Measurements from ENCODE around the gene MMP27. TPM values are rescaled to one million over a fixed set of nuclear protein-coding genes. Genes with fewer than 3 reads are reported as not detected.
"Not testable (repeated sequence)": the region's sequence is repeated elsewhere in the genome, so short reads cannot be mapped to it uniquely, and the experiment has no call there.

The MMP27 gene
- not detected for total RNA-seq

GRCh38 chr11:102705626-102706025 lies at the start of gene MMP27:
TSS of gene MMP27 (minus strand) at chr11:102705769. CDS start at chr11:102705714, 55 bp downstream.
- ChIA-PET POLR2A (no interaction called here), CTCF (no interaction called here)

GRCh38 chr11:102753267-102753666 lies 47.7 kb upstream of the MMP27 start:
- POLR2A ChIA-PET = no interaction called here
- CTCF ChIA-PET = no interaction called here

GRCh38 chr11:102751673-102752072 lies 46.1 kb upstream of the MMP27 start:
- CTCF ChIA-PET = no interaction called here
- POLR2A ChIA-PET = no interaction called here

- ChIA-PET POLR2A (no interaction called here), CTCF (no interaction called here)
These were observed 43.6 kb upstream of the MMP27 start for GRCh38 chr11:102749101-102749722.

GRCh38 chr11:102746746-102747578 lies 41.4 kb upstream of the MMP27 start:
- CTCF ChIA-PET, POLR2A ChIA-PET: not testable (repeated sequence)

GRCh38 chr11:102734650-102735049 lies 29.1 kb upstream of the MMP27 start:
- POLR2A ChIA-PET = no interaction called here
- CTCF ChIA-PET = no interaction called here

GRCh38 chr11:102733232-102733875 lies 27.8 kb upstream of the MMP27 start:
- CTCF ChIA-PET = interaction anchor here (1.0 kb wide), 1 partner anchor 181 kb away, joined by 3 read pairs; no protein-coding TSS in a partner anchor
- POLR2A ChIA-PET = no interaction called here

GRCh38 chr11:102730944-102731343 lies 25.4 kb upstream of the MMP27 start:
- CTCF ChIA-PET = not testable (repeated sequence)

GRCh38 chr11:102729849-102730815 lies 24.6 kb upstream of the MMP27 start:
- ChIA-PET CTCF (no interaction called here), POLR2A (no interaction called here)

More at GRCh38 chr11:102730944-102731343, 25.4 kb upstream of the MMP27 start:
- POLR2A ChIA-PET = not testable (repeated sequence)

GRCh38 chr11:102727890-102728289 lies 22.3 kb upstream of the MMP27 start:
- CTCF ChIA-PET = no interaction called here
- POLR2A ChIA-PET = no interaction called here

GRCh38 chr11:102724904-102725500 lies 19.4 kb upstream of the MMP27 start, which contains the start of gene MMP8:
TSS of gene MMP8 (minus strand) at chr11:102724954. CDS start at chr11:102724855, 99 bp downstream.
- POLR2A ChIA-PET = no interaction called here
- CTCF ChIA-PET = no interaction called here

GRCh38 chr11:102722821-102723220 lies 17.3 kb upstream of the MMP27 start:
- CTCF ChIA-PET = no interaction called here
- POLR2A ChIA-PET = no interaction called here

GRCh38 chr11:102719620-102720277 lies 14.2 kb upstream of the MMP27 start:
- POLR2A ChIA-PET = no interaction called here

GRCh38 chr11:102717280-102717679 lies 11.7 kb upstream of the MMP27 start:
- CTCF ChIA-PET = no interaction called here
- POLR2A ChIA-PET = no interaction called here

More at GRCh38 chr11:102719620-102720277, 14.2 kb upstream of the MMP27 start:
- CTCF ChIA-PET = no interaction called here

GRCh38 chr11:102716527-102716926 lies 11.0 kb upstream of the MMP27 start:
- ChIA-PET POLR2A (no interaction called here), CTCF (no interaction called here)

- CTCF ChIA-PET = no interaction called here
- POLR2A ChIA-PET = no interaction called here
These were observed 6.6 kb upstream of the MMP27 start for GRCh38 chr11:102712137-102712536.

- POLR2A ChIA-PET = no interaction called here
- CTCF ChIA-PET = no interaction called here
These were observed 3.8 kb upstream of the MMP27 start for GRCh38 chr11:102709201-102709945.

- POLR2A ChIA-PET = no interaction called here
These were observed 3.1 kb upstream of the MMP27 start for GRCh38 chr11:102708654-102709053.

More at GRCh38 chr11:102708654-102709053, 3.1 kb upstream of the MMP27 start:
- CTCF ChIA-PET = no interaction called here
